ENCODE data around the gene SMYD3.

DNA sequence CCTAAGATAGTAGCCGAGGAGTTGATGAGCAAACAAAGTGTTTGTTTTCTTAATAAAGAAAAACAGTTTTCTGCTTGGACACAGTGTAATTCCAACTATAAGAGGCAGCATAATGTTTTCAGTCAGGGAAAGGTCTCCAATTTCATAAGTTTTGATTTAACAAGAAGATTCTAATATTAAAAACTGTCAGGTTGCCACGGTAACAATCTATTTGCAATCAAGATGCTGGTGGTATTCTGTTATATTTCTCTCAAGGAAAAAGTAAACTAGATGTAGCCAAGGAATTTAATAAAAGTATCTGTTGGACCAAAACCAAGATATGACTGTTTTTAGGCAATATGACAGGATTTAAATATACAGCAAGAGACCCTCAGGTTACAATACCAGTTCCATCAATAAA is 211.7 kb downstream of the SMYD3 start:
- TF ChIP-seq, protein P1, sequence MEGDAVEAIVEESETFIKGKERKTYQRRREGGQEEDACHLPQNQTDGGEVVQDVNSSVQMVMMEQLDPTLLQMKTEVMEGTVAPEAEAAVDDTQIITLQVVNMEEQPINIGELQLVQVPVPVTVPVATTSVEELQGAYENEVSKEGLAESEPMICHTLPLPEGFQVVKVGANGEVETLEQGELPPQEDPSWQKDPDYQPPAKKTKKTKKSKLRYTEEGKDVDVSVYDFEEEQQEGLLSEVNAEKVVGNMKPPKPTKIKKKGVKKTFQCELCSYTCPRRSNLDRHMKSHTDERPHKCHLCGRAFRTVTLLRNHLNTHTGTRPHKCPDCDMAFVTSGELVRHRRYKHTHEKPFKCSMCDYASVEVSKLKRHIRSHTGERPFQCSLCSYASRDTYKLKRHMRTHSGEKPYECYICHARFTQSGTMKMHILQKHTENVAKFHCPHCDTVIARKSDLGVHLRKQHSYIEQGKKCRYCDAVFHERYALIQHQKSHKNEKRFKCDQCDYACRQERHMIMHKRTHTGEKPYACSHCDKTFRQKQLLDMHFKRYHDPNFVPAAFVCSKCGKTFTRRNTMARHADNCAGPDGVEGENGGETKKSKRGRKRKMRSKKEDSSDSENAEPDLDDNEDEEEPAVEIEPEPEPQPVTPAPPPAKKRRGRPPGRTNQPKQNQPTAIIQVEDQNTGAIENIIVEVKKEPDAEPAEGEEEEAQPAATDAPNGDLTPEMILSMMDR (IDR thresholded peaks at IDR 0.05; ENCODE audit: extremely low read depth in 1 of 2, insufficient read depth in 1 of 2, low read depth in 1 of 2, low read length in 2 of 2) = no peak
- TF ChIP-seq EZH2 (IDR thresholded peaks at IDR 0.05; ENCODE audit: borderline replicate concordance, low read depth, low read length, severe bottlenecking) (no peak), GATA2 (IDR thresholded peaks at IDR 0.05; ENCODE audit: insufficient read depth, insufficient read length, low read depth, low read length) (peak; percentile 26)
